Measurements from ENCODE around the gene ERLEC1.
"Not testable (repeated sequence)": the region's sequence is repeated elsewhere in the genome, so short reads cannot be mapped to it uniquely, and the experiment has no call there.

ERLEC1 gene

DNA sequence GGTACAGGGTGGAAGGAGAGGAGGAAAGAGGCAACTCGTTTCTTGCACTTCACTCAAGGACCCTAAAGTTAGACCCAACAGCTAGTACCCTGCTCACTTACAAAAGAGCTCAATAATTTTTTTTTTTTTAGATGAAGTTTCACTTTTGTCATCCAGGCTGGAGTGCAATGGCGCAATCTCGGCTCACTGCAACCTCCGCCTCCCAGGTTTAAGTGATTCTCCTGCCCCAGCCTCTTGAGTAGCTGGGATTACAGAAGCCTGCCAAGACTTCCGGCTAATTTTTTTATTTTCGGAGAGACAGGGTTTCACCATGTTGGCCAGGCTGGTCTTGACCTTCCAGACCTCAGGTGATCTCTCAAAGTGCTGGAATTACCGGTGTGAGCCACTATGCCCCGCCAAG, 4.2 kb upstream of the ERLEC1 start:
- DNase-seq = no peak

DNA sequence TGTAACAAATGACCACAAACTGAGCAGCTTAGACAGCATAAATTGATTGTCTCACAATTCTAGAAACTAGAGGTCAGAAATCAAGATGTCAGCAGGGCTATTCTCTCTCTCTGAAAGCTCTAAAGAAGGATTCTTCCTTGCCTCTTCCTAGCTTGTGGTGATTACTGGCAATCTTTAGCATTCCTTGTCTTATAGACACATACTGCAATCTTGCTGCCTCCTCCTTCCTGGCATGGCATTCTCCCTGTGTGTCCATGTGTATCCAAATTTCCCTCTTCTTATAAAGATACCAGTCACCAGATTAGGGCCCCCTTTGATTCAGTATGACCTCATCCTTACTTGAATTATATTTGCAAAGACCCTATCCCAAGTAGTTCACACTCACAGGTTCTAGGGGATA, 2.4 kb upstream of the ERLEC1 start:
- no peak for DNase-seq

DNA sequence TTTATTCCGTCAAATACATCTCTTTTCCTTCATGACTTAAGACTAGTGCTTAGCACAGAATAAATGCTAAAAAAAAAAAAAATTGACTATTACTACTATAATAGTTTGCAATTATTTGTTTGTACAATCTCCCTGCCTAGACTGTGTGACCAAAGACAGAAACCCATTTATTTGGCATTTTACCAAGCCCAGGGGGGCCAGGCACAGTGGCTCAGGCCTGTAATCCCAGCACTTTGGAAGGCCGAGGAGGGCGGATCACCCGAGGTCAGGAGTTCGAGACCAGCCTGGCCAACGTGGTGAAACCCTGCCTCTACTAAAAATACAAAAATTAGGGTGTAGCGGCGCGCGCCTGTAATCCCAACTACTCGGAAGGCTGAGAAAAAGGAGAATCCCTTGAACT, 1.5 kb upstream of the ERLEC1 start:
- DNase-seq = no peak

DNA sequence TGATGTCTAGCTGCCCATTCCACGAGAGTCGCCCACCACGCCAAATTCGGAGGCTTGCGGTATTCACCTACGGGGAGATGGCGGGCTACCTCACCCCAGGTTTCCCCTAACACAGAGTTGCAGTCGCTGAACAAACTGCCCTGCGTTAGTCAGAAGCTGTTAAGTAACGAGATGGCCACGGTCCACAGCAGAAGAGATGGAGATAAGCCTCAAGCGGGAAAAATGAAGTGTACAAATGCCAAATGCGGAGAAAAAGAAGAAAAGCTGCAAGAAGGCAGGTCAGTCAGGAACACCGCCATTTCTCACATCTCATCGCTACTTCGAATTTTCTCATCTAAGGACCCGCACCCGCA, 516 bp upstream of the ERLEC1 start:
- peak in 3 of 5 experiments; percentile 9 to 43 (median 34) for DNase-seq

DNA sequence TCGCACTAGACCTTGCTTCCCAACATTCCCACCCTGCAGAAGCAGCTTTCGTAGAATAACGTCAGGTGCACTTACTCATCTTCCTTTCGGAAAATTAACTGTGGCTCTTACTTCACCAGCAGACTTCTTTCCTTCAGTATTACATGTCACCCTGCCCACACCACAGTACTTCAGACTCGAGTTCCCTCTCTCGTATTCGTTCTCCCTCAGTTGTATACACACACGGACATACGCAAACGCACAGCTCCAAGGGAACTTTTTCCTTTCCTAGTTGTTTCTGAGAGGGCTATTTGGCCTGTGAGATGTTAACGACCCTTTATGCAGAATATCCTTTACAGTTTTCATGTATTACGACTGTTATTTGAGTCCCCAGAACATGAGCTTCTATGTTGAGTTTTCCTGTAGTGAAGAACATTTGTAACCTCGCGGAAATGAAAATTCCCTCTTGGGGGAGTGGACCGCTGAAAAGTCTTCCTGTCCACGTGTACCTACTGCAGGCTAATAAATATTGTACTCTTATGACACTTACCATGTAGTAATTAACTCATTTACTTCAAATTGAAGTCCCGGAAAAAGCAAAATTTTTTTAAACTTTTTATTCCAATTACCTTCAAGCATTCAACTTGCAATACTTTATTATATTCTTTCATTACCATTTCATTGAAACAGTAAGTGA, 908 bp downstream of the ERLEC1 start:
- DNase-seq = peak in 1 of 5 experiments; percentile 27

DNA sequence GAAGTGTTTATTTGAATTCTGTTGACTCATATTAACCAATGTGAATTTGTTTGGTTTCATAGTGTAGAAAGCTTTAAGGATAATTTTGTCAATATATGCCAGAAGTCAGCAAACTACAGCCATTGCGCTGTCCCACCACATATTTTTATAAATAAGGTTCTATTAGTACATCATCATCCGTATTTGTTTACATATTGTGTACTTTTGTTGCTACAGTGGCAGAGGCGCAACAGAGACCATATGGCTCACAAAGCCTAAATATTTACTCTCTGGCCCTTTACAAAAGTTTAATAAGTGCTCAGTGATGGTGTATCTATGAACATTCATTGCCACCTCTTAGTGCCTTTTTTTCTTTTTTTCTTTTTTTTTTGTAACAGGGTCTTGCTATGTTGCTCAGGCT, 6.4 kb downstream of the ERLEC1 start:
- DNase-seq = no peak

DNA sequence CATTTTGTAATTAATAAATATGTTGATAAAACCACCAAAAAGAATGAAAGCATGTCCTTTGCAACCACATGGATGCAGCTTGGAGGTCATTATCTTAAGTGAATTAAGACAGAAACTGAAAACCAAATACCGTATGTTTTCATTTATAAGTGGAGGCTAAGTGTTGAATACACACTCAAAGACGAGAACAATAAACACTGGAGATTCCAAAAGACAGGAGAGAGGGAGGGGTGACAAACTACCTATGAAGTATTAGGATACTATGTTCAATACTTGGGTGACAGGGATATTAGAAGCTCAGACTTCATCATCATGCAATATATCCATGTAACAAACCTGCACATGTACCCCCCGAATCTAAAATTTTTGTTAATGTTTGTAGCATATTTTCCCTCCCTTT, 7.0 kb downstream of the ERLEC1 start:
- DNase-seq = no peak

DNA sequence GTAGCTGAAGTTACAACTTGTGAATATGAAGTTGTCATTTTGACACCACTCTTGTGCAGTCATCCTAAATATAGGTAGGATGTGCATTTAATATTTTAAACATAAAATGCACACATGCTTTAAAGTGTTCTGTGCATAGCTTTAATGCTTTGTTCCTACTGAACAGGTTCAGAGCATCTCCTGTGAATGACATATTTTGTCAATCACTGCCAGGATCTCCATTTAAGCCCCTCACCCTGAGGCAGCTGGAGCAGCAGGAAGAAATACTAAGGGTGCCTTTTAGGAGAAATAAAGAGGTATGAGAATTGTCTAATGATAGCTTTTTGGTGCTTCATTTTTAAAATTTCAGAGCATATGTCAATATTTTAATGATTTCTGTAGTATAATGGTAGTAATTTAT, 14.7 kb downstream of the ERLEC1 start:
- DNase-seq = no peak

DNA sequence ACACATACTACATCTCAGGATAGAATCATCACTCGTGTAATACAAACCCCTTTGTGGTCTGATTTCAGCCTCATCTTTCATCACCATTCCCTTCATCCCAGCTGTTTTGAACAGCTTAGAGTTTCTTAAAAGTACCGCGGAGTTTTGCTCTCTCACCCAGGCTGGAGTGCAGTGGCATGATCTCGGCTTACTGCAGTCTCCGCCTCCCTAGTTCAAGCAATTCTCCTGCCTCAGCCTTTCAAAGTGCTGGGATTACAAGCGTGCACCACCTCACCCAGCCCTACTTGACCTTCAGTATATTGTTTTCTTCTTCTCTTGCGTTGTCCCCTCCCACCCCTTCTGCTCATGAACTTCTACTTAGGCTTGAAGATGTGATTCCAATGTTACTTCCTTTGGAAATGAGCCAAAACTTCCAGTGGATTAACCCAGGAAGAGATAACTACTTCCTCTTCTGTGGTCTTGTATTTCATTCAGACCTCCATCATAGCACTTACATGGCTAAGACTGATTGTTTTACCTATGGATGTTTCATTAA, 15.8 kb downstream of the ERLEC1 start:
- no peak for DNase-seq

DNA sequence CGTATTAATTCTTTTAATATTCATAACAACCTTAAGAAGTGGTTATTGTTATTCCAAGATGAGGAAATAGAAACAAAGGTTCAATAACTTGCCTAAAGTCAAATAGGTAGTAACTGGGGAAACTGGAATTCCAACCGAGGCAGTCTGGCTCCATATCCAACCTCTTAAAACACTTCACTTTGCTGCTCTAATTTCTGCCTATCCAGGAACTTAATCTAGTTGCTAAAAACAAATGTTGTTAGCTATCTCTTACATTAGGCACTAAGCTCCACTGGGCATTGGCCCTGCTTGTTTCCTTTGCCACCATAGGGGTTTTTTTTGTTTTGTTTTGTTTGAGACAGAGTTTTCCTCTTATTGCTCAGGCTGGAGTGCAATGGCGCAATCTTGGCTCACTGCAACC, 24.8 kb downstream of the ERLEC1 start:
- DNase-seq = no peak

DNA sequence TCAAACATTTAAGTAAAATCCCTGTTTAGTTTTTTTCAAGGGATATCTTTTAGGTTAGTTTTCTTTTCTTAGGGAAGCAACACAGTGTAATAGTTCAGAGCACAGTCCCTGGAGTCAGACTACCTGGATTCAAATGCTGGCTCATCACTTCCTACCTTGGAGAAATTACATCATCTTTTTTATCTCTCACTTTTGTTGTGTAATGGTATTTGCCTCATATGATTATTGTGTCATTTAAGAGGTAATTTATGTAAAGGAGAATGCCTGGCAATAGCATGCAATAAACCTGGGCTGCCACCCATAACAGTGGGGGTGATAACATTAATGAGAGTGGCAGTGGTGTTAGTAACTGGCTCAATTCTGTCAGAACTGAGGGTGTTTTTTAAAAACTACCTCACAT, 26.3 kb downstream of the ERLEC1 start:
- no peak for DNase-seq

DNA sequence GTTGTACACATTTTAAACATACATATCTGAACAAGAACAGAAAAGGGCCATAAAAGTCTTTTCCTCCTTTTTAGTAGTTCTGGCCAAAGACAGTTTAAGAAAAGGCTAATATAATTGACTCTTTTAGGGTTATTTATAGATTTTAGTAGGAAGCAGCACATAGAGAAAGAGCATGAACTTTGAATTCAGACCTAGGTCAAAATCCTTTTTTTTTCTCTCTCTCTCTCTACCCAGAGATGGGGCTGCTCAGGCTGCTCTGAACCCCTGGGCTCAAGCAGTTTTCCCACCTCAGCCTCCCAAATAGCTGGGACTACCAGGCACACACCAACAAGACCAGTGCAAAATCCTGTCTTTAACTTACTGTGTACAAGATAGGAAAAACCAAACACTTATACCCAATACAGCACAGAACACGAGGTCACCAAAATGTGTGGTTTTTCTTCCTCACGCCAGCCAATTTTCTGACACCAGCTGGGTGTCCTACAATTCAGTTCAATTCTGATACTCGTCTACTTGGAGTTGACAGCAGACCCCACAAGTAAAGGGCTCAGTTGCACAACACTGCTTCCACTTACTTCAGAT, 32.1 kb downstream of the ERLEC1 start:
- no peak for DNase-seq

DNA sequence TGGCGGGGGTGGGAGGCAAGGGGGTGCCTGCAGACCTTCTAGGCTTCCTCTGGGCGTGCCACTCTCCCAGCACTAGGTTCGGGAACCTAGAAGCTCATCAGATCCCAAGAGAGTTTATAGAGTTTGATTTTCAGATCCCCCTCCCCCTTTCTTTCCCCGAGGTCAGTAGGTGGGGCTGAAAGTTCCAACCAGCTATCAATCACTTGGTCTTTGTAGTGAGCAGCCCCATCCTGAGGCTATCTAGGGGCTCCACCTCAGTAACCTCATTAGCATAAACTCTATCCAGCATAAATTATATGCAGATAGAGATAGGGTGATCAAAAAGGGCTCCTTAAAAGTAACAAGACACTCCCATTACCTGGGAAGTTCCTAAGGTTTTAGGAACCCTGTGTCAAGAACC, 32.8 kb downstream of the ERLEC1 start:
- DNase-seq = no peak

DNA sequence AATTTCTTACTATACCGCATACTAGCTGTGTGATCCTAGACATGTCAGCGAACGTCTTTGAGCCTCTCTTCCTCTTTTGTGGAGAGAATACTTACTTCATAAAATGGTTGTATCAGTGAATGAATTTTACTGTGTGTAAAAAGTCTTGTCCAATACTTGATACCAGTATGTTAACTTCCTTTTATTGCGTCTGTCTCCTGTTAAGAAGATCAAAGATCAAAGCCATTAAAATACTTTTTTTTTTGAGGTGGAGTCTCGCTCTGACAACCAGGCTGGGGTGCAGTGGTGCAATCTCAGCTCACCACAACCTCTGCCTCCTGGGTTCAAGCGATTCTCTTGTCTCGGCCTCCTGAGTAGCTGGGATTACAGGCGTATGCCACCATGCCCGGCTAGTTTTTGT, 33.2 kb downstream of the ERLEC1 start:
- DNase-seq = no peak

DNA sequence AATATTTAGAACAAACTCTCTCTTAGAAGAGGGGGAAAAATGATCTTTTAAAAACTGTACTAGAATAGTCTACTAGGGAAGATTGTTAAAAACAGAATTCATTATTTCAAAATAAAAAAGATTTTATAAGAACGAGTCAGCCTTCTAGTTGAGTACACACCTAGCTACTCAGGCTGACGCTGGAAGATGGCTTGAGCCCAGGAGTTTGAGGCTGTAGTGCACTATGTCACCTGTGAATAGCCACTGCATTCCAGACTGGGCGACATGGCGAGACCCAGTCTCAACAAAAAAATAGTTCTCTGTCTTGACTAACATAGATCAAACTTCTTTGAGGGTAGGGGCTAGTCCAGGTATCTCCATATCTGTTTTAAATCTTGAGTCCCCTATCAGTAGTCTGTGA, 33.9 kb downstream of the ERLEC1 start:
- DNase-seq = no peak

DNA sequence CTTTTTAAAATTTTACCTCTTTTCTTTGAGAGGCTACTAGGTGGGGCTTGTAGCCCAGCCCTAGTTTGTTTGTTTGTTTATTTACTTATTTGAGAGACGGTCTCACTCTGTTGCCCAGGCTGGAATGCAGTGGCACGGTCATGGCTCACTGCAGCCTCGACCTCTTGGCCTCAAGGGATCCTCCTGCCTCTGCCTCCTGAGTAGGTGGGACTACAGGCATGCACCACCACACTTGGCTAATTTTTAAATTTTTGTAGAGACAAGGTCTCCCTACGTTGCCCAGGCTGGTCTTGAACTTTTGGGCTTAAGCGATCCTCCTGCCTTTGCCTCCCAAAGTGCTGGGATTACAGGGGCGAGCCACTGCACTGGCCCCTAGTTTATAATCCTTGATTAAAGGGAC, 35.0 kb downstream of the ERLEC1 start:
- DNase-seq = no peak

DNA sequence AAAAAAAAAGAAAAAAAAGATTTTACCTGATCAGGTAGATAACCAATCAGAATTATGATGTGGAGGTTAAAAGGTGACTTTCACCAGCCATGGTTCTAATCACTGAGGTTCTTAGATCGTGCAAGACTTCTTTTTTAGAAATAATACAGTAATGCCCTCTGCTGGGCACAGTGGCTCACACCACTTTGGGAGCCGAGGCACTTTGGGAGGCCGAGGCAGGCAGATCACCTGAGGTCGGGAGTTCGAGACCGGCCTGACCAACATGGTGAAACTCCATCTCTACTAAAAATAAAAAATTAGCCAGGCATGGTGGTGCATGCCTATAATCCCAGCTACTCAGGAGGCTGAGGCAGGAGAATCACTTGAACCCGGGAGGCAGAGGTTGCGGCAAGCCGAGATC, 36.8 kb downstream of the ERLEC1 start:
- DNase-seq = peak in 1 of 5 experiments; percentile 43

DNA sequence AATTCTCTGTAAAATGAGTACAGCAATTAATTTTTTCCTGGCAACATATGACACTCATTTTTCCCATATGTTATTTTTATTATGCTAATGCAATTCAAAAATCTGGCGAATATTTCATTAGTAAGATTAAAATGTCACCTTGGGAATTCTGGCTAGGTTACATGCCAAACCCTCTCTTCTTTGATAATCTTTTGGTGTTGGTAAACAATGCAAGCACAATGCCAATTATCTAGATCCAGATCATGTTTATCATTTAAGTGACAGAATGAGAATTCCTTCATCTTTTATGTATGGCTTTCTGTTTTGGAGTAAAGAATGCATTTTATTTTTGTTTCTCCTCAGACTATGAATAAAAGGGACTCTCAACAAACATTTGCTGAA, 39.2 kb downstream of the ERLEC1 start:
- no peak for DNase-seq

DNA sequence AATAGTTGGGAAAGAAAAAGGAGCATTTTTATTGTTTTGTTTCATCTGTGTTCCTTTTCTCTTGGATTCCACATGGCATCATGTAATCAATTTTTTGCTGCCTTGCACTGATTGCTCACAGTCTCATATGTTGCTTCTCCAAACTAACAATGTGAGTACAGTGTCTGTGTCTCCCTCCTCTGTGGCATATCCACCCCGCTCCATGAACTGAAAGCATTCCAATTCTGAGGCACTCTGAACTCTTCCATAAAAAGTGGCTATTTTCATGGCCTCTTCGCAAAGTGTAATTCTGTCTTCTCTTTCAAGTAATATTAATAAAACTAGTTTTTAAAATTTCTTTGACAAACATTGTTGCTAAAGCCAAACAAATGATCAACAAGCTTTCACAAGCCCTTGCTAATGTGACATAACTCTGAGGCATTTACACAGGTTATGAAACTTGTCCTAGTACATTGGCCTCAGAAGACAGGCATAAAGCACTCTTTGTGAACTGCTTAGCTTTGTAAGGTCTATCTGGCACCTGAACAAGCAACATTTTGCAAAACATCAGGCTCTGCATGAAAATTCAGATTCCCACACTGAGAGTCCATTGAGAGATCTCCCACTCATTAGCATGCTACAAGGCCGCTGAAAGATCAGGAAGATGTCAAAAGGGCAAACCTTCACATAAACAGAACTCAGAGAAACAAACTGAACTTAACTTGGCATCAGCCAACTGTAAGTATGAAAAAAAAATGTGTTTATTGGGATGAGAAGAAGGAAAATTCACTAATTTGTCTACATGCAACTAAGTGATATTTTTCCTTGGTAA, 39.9 kb downstream of the ERLEC1 start:
- no peak for DNase-seq

DNA sequence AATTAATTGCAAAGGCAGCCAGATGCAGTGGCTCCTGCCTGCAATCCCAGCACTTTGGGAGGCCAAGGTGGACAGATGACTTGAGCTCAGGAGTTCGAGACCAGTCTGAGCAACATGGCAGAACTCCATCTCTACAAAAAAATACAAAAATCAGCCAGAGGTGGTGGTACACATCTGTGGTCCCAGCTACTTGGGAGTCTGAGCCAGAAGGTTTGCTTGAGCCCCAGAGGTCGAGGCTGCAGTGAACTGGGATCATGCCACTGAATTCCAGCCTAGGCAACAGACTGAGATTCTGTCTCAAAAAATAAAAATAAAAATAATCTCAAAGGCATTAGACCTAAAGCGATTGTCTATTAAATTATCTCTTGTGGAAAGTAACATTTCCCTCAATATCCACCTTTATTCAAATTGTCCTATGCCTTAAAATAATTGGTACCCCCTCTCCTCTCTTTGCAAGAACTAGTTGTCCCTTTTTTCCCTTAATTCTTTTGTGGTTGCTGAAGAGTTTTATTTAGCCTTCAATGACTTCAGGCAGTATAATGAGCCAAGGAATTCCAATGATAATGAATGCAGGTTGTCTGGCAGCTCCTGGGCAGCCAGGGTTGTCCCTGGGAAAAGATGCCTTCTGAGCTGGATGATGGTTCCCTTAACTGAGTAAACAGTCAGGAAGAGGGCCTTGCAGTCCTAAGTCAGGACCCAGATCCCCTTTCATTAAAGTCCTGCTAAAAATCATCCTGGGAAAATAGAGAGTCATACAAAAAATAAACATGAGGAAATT, 40.7 kb downstream of the ERLEC1 start:
- no peak for DNase-seq

DNA sequence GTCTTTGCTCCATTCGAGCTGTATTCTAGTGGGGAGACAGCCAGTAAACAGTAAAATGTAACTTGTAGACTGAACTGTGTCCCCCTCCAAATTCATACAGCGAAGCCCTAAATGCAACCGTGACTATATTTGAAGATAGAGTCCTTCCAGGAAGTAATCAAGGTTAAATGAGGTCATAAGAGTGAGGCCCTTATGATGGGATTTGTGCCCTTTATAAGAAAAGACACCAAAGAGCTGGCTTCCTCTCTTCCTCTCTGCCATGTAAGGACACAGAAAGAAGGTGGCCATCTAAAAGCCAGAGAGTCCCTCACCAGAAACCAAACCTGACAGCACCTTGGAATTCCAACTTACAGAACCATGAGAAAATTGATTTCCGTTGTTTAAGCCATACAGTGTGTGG, 41.5 kb downstream of the ERLEC1 start:
- DNase-seq = no peak

DNA sequence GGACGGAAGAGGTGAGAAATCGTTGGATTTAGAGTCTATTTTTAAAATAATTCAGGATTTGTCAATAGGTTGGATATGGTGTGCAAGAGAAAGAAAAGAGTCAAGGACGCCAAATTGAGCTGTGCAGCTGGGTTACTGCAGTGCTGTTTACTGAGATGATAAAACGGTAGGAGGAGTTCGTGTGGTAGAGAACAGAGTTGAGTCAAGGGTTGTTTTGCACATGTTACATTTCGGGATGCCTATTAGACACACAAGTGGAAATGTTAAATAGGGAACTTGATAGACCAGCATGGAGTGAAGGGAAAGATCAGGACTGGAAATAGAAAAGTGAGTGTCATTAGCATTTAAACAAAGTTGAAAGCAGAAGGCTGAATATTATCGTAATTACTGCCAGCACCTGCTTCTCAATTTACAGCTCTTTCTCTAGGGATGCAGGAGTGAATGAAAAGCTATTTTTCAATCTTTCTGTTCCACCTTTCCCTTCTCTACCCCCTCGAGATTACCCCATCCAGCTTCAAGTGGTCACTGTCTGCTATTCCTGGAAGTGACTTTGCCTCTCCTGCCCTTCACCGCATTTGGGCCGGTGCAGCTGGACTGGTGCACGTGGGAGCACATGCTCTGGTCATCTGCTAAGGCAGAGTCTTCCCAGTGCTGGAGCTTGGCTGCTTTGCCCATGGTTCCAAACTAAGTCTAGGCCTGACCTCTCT, 42.6 kb downstream of the ERLEC1 start:
- DNase-seq = no peak

DNA sequence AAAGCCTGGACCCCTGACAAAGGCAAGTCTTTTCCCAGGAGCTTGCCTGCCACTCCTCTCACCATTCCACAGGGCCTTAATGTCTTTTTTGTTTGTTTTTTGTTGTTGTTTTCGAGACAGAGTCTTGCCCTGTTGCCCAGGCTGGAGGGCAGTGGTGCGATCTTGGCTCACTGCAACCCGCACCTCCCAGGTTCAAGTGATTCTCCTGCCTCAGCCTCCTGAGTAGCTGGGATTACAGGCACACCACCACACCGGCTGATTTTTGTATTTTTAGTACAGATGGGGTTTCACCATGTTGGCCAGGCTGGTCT, 43.1 kb downstream of the ERLEC1 start:
- DNase-seq = not testable (repeated sequence)
